Smooth muscle cell (in vitro differentiated cells): ENCODE measurements around the gene ZFP69. TPM values are rescaled to one million over a fixed set of nuclear protein-coding genes. Genes with fewer than 3 reads are reported as not detected.

ENCODE experiments used
- DNase-seq: peaks from one replicate; lab custom pipeline; 2025; ENCODE audit not compliant: unreplicated experiment; lab: John Stamatoyannopoulos, UW
- H2AFZ ChIP-seq: fragments of 200-600 bp; sonication (generic); 2 replicates; pipeline ENCODE4 v1.6.0; 2016; ENCODE audit warnings: antibody characterized with exemption, low read depth, mild to moderate bottlenecking
- H3F3A ChIP-seq: fragments of 200-600 bp; sonication (generic); 2 replicates; pipeline ENCODE4 v1.6.0; 2017; ENCODE audit warnings: antibody characterized with exemption, low read depth
- H3K27ac ChIP-seq: fragments of 200-600 bp; sonication (generic); 2 replicates; pipeline ENCODE4 v1.5.1; 2016; ENCODE audit warnings: low read depth, mild to moderate bottlenecking
- H3K27me3 ChIP-seq: fragments of 200-600 bp; sonication (generic); 2 replicates; pipeline ENCODE4 v1.6.1; 2016; ENCODE audit warnings: low read depth, mild to moderate bottlenecking
- H3K36me3 ChIP-seq: fragments of 200-600 bp; sonication (generic); 2 replicates; pipeline ENCODE4 v1.5.1; 2016; ENCODE audit warnings: low read depth
- H3K4me1 ChIP-seq: fragments of 200-600 bp; sonication (generic); 2 replicates; pipeline ENCODE4 v1.5.1; 2016; ENCODE audit warnings: low read depth
- H3K4me2 ChIP-seq: fragments of 200-600 bp; sonication (generic); 2 replicates; pipeline ENCODE4 v1.6.0; 2016; ENCODE audit warnings: mild to moderate bottlenecking
- H3K4me3 ChIP-seq: fragments of 200-600 bp; sonication (generic); 2 replicates; pipeline ENCODE4 v1.5.1; 2016; ENCODE audit warnings: mild to moderate bottlenecking
- H3K79me2 ChIP-seq: fragments of 200-600 bp; sonication (generic); 2 replicates; pipeline ENCODE4 v1.6.0; 2016; ENCODE audit warnings: low read depth, mild to moderate bottlenecking
- H3K9ac ChIP-seq: fragments of 200-600 bp; sonication (generic); 2 replicates; pipeline ENCODE4 v1.6.0; 2016; ENCODE audit warnings: low read depth
- H3K9me3 ChIP-seq: fragments of 200-600 bp; sonication (generic); replicated peaks from 2 replicates; pipeline ENCODE4 v1.5.1; 2016; ENCODE audit warnings: low read depth
- H4K20me1 ChIP-seq: fragments of 200-600 bp; sonication (generic); 2 replicates; pipeline ENCODE4 v1.6.0; 2016; ENCODE audit warnings: low read depth
- WGBS: methylation state at CpG from one replicate; pipeline ENCODE4 v1.1.7; 2016; ENCODE audit warnings: low lambda C conversion rate; 5-methylcytosine and 5-hydroxymethylcytosine counted together
- polyA plus RNA-seq: library from polyadenylated mRNA; unstranded; fragments of >200 nt; fragmentation: Nextera tagmentation; extraction: Ambion mirVana; gene quantifications from 2 replicates; pipeline ENCODE4 v1.2.1, GENCODE V29; 2016
- total RNA-seq: library from RNA; depleted of rRNA; stranded (reverse); fragments of >200 nt; gene quantifications from 2 replicates; pipeline ENCODE4 v1.2.3, GENCODE V29; 2014
- TF ChIP-seq, protein P1 (sequence below): fragments of 200-600 bp; sonication (generic); IDR thresholded peaks from 2 replicates; pipeline ENCODE4 v1.5.1; 2017; ENCODE audit warnings: borderline replicate concordance, mild to moderate bottlenecking, antibody characterized with exemption; ENCODE audit not compliant: insufficient read depth, poor library complexity, severe bottlenecking

Gene ZFP69
- total RNA-seq (2.1 and 2.6 TPM in 2 replicates), polyA plus RNA-seq (0.97 and 4.3 TPM in 2 replicates)

DNA sequence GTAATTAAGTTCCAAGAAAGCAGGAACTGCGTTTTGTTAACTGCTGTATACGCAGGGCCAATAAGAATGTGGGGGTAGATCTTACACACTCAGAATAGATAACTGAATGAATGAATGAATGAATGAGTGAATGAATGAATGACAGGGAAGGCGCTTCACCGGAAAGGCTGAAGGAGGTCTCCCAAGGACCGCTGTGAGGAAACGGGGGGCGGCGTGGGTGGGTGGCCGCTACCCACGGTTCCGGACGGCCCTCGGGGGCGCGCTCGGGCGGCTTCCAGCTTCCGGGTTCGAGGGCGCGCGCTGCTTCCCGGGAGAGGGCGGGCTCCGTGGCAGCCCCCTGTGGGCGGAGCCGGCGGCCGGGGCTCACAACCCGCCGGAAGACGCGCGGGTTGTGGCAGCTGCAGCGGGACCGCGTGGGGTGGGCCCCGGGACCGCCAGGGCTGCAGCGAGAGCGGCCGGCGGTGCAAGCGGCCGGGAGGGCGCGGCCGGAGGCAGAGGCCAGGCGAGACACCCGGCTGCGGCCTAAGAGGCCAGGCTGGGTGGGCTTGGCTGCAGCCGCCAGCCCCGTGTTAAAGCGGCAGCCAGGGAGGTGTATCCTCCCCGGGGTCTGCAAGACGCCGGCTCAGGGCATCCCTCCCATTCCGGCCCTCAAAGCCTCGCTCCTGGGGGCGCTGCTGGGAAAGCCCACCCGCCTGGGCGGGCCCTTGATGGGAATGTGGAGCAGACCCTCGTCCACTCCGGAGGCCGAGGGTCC, at the start of gene ZFP69:
Gene ZFP69, plus strand, starts transcription at position 367 of the 754 bp plus-strand sequence. CDS start 2,072 bp downstream, outside the sequence.
- peak within 1 kb of the TSS; percentile 81 for H3K4me3 ChIP-seq
- TF ChIP-seq, protein P1, sequence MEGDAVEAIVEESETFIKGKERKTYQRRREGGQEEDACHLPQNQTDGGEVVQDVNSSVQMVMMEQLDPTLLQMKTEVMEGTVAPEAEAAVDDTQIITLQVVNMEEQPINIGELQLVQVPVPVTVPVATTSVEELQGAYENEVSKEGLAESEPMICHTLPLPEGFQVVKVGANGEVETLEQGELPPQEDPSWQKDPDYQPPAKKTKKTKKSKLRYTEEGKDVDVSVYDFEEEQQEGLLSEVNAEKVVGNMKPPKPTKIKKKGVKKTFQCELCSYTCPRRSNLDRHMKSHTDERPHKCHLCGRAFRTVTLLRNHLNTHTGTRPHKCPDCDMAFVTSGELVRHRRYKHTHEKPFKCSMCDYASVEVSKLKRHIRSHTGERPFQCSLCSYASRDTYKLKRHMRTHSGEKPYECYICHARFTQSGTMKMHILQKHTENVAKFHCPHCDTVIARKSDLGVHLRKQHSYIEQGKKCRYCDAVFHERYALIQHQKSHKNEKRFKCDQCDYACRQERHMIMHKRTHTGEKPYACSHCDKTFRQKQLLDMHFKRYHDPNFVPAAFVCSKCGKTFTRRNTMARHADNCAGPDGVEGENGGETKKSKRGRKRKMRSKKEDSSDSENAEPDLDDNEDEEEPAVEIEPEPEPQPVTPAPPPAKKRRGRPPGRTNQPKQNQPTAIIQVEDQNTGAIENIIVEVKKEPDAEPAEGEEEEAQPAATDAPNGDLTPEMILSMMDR: no peak
- peak within 1 kb of the TSS; percentile 99 for H3K4me2 ChIP-seq
- H3K36me3 ChIP-seq: peaks cover 4% of the 10 kb centered on the region
- no peaks in the 10 kb centered on the region for H3K79me2 ChIP-seq
- peak within 1 kb of the TSS; percentile 88 for H2AFZ ChIP-seq
- peak within 1 kb of the TSS; percentile 57 for H3K9ac ChIP-seq
- WGBS: 1% methylated on average over 45 of the region's 65 CpGs
- no peaks in the 10 kb centered on the region for H4K20me1 ChIP-seq
- DNase-seq: peak; percentile 20
- H3K27ac ChIP-seq: no peak within 1 kb of the TSS
- no peaks in the 10 kb centered on the region for H3K27me3 ChIP-seq
- peaks cover 7% of the 10 kb centered on the region for H3F3A ChIP-seq
- peaks cover 3% of the 10 kb centered on the region for H3K4me1 ChIP-seq
- H3K9me3 ChIP-seq: peaks cover 6% of the 10 kb centered on the region

DNA sequence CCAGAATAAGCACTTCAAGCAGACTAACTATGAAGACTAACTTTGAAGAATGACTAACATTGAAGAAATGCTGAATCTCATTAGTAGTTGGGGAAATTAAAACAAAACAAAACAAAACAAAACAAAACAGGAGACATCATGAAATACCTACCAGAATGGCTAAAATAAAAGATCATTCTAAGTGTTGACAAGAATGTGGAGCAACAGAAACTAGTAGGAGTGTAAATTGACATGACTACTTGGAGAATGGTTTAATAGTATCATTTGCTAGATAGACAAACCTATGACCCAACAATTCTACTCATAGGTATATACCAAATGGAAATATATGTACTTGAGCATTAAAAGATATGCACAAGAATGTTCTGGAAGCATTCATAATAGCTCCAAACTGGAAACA, 45.7 kb upstream of the ZFP69 start:
- H4K20me1 ChIP-seq: no peaks in the 10 kb centered on the region
- H3K4me3 ChIP-seq: no peak overlapping the region
- H3K79me2 ChIP-seq: no peaks in the 10 kb centered on the region
- no peak overlapping the region for H3K4me2 ChIP-seq
- H3F3A ChIP-seq: no peaks in the 10 kb centered on the region
- no peaks in the 10 kb centered on the region for H3K36me3 ChIP-seq
- H3K9me3 ChIP-seq: no peaks in the 10 kb centered on the region
- DNase-seq: no peak
- H2AFZ ChIP-seq: no peak overlapping the region
- H3K4me1 ChIP-seq: no peaks in the 10 kb centered on the region
- TF ChIP-seq, protein P1: no peak
- no peaks in the 10 kb centered on the region for H3K27me3 ChIP-seq
- no peak overlapping the region for H3K9ac ChIP-seq
- H3K27ac ChIP-seq: no peak overlapping the region

DNA sequence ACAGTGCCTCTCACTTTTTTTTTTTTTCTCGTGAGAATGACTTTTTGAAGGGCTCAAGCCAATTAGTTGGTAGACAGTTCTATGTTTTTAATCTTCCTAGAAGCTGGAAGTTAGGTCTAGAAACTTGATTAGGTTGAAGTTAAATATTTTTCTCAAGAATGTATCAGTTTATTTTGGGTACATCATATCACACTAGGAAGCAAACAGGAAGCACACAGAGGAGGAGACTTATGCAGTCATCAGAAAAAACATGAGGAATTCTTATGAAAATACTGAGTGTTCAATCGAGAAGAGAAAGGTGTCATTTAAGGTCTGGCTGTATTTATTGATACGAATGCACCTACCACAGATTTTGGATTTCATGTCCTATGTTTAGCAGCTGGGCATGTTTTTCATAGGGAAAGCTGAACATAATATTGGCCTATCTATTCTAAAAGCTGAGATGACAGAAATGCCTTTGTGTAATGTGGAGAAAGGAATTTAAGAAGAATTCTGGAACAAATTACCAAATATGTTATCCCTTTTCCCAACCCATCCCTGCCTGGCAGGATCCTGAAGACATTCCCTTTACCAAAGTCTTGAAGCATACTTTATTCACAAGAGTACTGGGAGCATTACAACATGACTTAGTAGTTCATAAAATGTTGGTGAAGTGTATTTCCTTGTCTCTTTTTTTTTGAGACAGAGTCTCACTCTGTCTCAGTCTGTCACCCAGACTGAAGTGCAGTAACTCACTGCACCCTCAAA, 44.3 kb upstream of the ZFP69 start:
- 89% methylated on average over 3 of the region's 3 CpGs for WGBS
- Histone ChIP-seq H4K20me1 (no peaks in the 10 kb centered on the region), H3K27me3 (no peaks in the 10 kb centered on the region), H3K79me2 (no peaks in the 10 kb centered on the region), H3K4me3 (no peak overlapping the region), H3F3A (no peaks in the 10 kb centered on the region), H3K4me1 (no peaks in the 10 kb centered on the region), H3K9ac (no peak overlapping the region), H2AFZ (no peak overlapping the region), H3K36me3 (no peaks in the 10 kb centered on the region), H3K4me2 (no peak overlapping the region), H3K27ac (no peak overlapping the region), H3K9me3 (no peaks in the 10 kb centered on the region)
- TF ChIP-seq, protein P1: no peak
- DNase-seq: no peak
